SK-N-MC (cell line): ENCODE data around the gene PCNX2.

Experiments used
- EZH2 ChIP-seq: fragments of 200-600 bp; sonication (generic); IDR thresholded peaks from one replicate; pipeline ENCODE4 v1.6.1; 2017; ENCODE audit warnings: antibody characterized with exemption
- POLR2AphosphoS5 ChIP-seq: IDR thresholded peaks from 2 replicates; pipeline ENCODE4 v1.6.1; 2012; ENCODE audit warnings: mild to moderate bottlenecking, low read depth, low read length, borderline replicate concordance

GRCh38 chr1:233315718-233316301, 20.3 kb upstream of the PCNX2 start:
- TF ChIP-seq POLR2AphosphoS5: no peak
- no peak for TF ChIP-seq EZH2
